ENCODE data around the gene KRCC1. TPM values are rescaled to one million over a fixed set of nuclear protein-coding genes. Genes with fewer than 3 reads are reported as not detected.

The KRCC1 gene
- total and polyA plus RNA-seq, 9 of the 15 experiments (the other 6 are each of a cell fraction or from before 2014, with no cell fraction given) = 1.9 to 6.0 (median 2.2) TPM

DNA sequence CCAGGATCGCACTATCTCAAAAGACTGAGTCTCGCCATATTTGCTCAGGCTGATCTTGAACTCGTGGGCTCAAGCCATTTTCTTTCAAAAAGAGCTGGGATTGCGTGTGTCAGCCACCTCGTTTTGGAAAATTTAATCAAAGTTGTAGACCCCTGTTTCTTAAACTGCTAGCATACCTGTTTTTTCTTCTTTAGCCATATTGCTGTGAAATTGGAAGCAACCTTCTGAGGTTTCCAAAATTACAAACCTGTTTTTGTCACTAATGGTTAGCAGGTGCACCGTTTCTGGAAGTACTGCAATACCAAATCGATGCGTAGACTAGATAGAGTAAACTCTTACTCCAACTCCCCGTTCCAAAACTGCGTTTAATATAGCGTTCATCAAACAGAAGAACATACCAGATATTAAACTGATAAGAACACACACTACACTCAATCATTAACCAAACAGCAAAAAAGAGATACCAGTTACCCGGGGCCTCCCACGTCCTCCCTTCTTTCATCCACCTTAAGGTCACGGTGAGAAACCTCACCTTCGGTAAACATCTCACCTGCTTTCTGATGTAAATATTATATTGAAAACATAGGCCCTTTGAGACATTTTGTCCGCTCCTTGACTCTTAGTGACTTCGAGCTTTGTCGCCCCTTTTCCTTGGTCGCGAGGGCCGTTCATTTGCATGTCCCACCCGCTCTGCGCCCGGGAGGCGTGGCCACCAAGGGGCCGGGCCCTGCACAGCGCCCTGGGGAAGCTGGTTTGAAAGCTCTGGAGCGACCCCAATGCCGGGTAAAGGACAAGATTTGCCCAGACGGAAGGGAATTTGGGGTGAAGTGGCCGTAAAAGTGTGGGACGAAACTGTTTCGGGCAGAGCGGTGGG lies 39.3 kb downstream of the KRCC1 start, which contains the start of gene RNU2-63P (continued):
- TF ChIP-seq HES1 (IDR thresholded peaks at IDR 0.05; ENCODE audit: low read depth) (peak; percentile 29; the same call in 1 of the 2 replicates), ZNF3 (CRISPR knock-in tag; IDR thresholded peaks at IDR 0.05) (peak; percentile 90), ZFPM2 (CRISPR knock-in tag; IDR thresholded peaks at IDR 0.05) (0 out of 2 replicates have a peak, but pooled peaks have one; percentile 63), HDAC1 (IDR thresholded peaks at IDR 0.05) (no peak), GMEB1 (CRISPR knock-in tag; IDR thresholded peaks at IDR 0.05) (no peak), ZNF764 (CRISPR knock-in tag; IDR thresholded peaks at IDR 0.05; ENCODE audit: low read depth) (peak; percentile 55), SMAD1 (IDR thresholded peaks at IDR 0.05; ENCODE audit: low read depth, low read length, partially characterized antibody) (peak; percentile 100), PRMT5 (CRISPR knock-in tag; IDR thresholded peaks at IDR 0.05) (no peak), ADNP (tag; IDR thresholded peaks at IDR 0.05) (no peak), ZNF551 (CRISPR knock-in tag; IDR thresholded peaks at IDR 0.05) (peak; percentile 97), NCOA1 (IDR thresholded peaks at IDR 0.05; ENCODE audit: low read depth) (peak; percentile 67; the same call in 1 of the 2 replicates), ZNF444 (CRISPR knock-in tag; IDR thresholded peaks at IDR 0.05) (peak; percentile 90), NFE2L1 (tag; IDR thresholded peaks at IDR 0.05; ENCODE audit: borderline replicate concordance, low read depth) (no peak), TBP (optimal IDR thresholded peaks at IDR 0.05; ENCODE audit: low read depth, low read length) (no peak), ZNF224 (CRISPR knock-in tag; IDR thresholded peaks at IDR 0.05) (0 out of 2 replicates have a peak, but pooled peaks have one; percentile 48)
- TF ChIP-seq, protein P1, sequence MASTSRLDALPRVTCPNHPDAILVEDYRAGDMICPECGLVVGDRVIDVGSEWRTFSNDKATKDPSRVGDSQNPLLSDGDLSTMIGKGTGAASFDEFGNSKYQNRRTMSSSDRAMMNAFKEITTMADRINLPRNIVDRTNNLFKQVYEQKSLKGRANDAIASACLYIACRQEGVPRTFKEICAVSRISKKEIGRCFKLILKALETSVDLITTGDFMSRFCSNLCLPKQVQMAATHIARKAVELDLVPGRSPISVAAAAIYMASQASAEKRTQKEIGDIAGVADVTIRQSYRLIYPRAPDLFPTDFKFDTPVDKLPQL (IDR thresholded peaks at IDR 0.05; ENCODE audit: extremely low read depth, insufficient read length) = peak; percentile 98
- TF ChIP-seq, protein P2, sequence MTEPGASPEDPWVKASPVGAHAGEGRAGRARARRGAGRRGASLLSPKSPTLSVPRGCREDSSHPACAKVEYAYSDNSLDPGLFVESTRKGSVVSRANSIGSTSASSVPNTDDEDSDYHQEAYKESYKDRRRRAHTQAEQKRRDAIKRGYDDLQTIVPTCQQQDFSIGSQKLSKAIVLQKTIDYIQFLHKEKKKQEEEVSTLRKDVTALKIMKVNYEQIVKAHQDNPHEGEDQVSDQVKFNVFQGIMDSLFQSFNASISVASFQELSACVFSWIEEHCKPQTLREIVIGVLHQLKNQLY (CRISPR knock-in tag; conservative IDR thresholded peaks at IDR 0.05) = peak in 1 of 2 experiments; percentile 98; a peak in 3 of 4 replicates
- TF ChIP-seq, protein P3, sequence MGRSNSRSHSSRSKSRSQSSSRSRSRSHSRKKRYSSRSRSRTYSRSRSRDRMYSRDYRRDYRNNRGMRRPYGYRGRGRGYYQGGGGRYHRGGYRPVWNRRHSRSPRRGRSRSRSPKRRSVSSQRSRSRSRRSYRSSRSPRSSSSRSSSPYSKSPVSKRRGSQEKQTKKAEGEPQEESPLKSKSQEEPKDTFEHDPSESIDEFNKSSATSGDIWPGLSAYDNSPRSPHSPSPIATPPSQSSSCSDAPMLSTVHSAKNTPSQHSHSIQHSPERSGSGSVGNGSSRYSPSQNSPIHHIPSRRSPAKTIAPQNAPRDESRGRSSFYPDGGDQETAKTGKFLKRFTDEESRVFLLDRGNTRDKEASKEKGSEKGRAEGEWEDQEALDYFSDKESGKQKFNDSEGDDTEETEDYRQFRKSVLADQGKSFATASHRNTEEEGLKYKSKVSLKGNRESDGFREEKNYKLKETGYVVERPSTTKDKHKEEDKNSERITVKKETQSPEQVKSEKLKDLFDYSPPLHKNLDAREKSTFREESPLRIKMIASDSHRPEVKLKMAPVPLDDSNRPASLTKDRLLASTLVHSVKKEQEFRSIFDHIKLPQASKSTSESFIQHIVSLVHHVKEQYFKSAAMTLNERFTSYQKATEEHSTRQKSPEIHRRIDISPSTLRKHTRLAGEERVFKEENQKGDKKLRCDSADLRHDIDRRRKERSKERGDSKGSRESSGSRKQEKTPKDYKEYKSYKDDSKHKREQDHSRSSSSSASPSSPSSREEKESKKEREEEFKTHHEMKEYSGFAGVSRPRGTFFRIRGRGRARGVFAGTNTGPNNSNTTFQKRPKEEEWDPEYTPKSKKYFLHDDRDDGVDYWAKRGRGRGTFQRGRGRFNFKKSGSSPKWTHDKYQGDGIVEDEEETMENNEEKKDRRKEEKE (IDR thresholded peaks at IDR 0.05; ENCODE audit: borderline replicate concordance in 1 of 2, control insufficient read depth in 1 of 2, low read depth in 2 of 2, low read length in 1 of 2) = peak; percentile 77 to 100; a peak in 3 of 4 replicates
- TF ChIP-seq, protein P4, sequence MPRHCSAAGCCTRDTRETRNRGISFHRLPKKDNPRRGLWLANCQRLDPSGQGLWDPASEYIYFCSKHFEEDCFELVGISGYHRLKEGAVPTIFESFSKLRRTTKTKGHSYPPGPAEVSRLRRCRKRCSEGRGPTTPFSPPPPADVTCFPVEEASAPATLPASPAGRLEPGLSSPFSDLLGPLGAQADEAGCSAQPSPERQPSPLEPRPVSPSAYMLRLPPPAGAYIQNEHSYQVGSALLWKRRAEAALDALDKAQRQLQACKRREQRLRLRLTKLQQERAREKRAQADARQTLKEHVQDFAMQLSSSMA (CRISPR knock-in tag; IDR thresholded peaks at IDR 0.05) = peak; percentile 93; the same call in 1 of the 2 replicates
